IPS-NIHi7 (cell line): ENCODE results near the gene ZNF521.
A peak's percentile ranks its signal among the peaks of the same experiment; 100 is the strongest.

Source experiments
- DNase-seq: peaks from one replicate; pipeline ENCODE4 v3.0.0; 2012; ENCODE audit warnings: mixed read lengths; ENCODE audit errors: extremely low spot score

The ZNF521 gene

DNA sequence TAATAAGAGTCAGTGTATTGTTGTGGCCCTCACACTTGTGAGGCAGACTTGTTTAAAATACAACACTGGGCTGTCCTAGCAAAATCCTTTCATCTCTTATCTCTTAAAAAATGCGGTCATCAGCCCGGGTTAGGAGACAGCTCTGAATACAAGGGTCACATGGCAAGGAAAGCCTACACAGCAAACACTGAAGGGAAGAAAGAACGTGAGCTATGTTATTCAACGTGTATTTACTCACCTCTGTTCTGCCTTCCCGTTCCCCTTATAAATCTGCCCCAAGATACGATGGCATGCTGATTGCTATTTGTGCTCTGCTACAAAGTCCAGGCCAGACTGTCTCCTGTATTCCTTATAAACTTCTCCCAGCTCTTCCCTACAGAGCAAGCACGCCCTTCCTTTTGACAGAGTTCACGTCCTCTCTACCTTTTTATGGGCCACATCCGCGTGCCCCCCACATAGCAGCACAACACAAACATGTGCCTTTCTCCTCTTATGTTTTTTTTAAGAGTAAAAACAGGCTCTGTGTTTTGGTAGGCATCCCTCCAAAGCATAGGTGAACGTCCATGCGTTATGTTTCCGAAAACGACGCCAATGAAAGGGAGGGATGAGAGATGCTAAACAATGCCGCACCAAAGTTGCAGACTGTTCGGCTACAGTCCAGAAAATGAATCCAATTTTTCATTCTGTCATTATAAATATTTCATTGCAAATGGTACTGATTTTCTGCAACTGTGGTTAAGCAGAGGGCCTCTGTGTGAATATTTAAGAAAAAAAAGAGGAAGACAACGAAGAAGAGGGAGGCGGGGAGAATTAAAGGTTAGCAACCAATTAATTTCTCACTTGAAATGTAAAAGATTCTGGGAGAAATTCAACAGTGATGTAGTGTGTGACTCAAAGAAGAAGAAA lies 274.7 kb downstream of the ZNF521 start:
- DNase-seq = peak; percentile 20

DNA sequence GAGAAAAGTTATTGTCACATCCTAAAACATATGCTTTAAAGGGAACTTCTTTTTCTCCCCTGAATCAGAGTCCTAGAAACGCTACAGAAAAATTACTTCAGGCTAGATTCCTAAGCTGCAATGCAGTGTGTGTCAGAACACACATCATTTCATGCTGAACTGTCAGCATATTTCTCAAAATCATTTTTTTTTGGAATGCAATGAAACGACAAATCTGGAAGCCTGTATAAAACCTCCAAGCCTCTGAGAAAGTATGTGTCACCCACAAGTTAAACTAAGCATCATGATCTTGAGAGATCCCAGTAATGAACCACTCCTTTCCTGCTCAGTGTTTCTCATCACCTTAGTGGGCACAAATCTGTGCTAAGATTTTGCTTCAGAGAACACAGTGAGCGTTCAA lies 276.2 kb downstream of the ZNF521 start:
- no peak for DNase-seq

DNA sequence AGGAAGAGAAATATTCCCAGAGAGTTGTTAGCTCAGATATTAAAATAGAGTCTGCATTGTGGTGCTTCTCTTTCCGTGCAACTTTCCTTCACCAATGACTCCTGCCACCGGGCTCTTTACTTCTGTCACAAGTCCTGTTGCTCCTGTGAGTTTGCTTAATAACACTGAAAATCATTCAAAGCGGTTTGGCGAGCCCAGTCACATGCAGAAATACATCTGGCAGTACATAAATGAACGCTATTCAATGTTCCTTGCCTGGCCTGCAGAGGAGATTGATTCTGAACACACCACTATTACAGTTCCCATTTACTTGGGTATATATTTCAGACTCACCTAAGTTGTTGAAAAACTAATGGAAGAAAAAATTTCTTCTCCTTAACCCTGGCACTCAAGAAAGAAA lies 276.6 kb downstream of the ZNF521 start:
- no peak for DNase-seq

DNA sequence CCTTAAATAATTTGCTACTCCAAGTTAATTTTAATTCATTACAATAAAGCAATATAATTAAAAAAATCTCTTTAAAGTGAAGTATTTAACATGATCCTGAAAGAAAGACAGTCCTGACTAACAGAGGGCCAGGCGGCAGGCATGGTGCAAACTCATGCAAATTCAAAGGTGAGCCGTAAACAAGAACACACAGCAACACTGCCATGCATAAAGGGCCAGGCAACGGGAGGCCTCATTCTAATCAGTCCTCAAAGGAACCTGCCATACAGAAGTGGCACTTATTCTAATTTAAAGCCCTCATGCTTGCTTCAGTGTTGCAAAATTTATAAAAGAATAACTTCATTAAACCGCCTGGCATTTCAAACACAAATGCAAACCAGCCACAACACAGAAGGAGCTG lies 277.0 kb downstream of the ZNF521 start:
- DNase-seq = no peak

DNA sequence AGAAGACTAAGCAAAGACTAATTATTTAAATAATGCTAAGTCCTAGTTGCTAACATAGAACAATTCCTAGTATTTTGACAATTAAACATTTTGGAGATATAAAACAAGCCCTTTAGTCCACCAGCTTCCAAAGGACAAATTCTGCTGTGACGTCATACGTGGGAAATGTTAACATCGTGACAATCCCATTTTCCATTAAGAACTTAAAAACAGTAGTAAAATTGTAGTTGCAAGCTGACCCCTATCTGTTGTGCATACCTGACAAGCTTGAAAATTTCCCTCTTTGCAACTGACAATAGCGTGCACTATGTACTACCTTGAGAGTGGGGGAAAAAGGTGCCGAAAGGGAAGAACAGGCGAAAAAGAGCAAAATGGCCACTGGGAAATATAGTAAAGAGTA lies 279.8 kb downstream of the ZNF521 start:
- no peak for DNase-seq

DNA sequence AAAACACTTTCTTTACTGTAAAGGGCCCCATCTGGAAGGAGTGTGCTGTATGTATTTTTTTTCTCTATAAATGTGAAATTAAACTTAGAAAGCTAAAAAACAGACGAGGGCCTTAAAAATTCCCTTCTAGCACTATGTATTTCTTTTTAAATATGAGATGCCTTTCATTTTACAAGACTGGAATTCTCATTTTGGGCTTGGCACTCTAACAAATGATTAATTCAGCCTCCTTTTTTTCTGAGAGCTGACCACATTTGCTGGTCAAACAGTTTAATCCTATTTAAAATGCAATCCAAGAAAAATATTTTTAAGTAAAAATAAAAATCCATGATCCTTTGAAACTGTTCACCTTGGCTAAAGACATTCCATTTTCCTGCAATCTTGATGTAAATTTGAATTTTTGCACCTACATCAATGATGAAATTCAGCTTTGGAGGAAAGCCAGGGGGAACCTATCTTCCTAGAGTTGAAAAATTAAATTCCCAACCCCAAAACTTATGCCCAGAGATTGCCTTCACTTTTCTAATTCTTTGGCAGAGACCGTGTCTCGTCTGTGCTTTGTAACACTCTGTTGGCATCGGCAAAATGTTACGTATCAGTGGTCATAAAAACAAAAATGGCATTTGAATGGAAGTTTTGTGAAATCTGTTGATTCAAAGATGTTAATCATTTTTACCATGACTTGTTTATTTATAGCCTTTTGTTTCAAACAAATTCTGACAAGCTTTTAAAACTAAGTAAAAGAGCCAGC lies 284.5 kb downstream of the ZNF521 start:
- no peak for DNase-seq

DNA sequence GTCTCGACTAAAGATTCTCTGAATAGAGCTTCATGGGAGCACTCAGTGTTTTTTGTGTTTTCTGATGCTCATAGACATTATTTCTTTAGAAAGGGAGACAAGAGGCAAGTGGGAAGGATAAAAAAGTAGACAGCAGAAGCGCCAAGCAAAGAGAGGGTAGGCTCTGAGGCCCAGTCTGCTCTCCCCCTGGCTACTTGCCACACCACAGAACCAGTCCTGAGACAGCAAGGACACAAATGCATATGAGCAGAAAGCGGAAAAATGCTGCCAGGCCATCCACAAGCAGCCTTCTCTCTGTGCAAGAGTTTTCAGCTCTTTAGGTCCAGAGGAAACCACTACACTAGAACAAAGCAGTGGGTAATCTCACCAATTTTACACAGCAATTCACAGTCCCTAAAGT lies 285.4 kb downstream of the ZNF521 start:
- DNase-seq = no peak

DNA sequence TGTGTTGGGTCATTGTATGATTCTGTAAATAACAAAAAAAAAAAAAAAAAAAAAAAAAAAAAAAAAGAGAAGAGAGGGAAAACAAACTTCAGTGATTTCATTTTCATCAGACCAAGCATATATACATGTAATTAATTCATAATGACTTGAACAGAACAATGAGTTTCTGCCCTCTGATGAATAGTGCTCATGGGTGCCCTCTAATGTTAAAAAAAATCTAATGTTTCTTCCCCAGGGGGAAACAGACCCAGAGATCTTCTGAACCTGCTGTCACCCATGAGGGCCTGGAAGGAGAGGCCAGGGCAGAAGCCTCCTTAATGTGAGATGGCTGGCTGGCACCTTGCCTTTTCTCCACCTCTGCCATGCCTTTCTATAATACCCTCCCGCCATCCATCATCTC lies 289.2 kb downstream of the ZNF521 start:
- no peak for DNase-seq

DNA sequence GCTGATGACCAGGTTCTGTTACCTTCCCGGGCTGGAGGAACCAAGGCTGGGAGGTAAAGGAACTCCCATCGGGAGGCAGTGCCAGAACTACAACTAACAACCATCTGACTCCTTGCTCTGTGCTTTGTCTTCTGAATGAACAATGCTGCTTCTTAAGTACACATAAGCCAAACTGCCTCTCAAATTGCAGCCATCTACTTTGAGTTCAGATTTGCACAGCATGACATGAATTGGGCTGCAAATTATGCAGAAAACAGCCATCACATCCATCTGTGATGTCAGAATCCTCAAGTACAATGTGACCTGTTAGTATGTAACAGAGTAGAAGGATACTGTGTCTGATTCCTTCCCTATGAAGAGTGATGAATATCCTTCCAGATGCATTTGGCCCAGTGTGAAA lies 290.6 kb downstream of the ZNF521 start:
- no peak for DNase-seq

DNA sequence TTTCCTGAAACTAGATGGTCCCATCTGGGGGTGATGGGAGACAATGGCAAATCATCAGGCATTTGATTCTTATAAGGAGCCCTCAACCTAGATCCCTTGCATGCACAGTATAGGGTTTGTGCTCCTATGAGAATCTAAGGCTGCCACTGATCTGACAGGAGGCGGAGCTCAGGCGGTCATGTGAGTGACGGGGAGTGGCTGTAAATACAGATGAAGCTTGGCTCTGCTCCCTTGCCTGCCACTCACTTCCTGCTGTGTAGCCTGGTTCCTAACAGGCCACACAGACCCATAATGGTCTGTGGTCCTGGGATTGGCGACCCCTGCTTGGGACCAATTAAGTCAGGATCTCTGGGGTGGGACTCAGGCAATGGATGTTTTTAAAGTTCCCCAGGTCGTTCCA lies 293.4 kb downstream of the ZNF521 start:
- DNase-seq = no peak

DNA sequence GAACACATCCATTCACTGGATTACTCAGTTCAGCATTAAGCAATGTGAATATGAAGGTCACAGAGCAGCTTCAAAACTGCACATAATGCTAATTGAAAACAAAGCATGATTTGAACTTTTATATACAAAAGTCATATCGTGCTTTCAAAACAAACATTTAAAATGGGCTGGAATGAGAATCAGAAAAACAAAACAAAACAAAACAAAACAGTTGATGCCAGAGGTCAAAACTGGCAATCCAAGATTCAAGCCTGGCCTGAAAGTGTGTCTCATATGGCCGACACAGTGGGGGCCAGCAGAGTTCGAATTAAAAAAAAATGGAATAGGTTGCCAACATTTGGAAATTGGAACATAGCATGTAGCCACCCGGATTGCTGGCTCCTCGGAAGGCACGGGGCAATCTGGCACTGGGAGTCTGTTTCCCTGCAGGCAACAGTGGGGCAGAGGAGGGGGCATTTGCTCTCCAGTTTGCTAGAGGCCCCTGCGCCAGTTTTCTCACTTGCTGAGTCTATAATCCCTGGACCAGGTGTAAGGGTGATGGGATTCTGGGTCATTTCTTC lies 294.4 kb downstream of the ZNF521 start:
- DNase-seq = no peak

DNA sequence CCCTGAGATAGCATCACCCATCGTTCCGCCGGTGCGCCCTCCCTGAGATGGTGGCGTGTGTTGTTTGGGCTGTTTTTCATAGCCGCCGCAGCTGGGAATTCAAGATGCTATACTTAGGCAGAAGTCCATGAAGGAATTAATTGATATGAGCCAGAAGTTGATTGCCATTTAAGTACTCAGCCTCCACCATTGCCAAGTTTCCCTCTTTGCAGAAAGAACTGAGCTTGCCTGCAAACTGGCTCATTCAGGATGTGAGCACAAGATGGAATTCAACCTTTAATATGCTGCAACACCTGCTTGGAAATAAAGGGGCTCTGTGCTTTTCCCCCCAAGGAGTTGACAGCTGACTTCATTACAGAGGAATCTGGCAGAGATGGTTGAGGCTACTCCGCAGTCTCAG lies 295.5 kb downstream of the ZNF521 start:
- no peak for DNase-seq

DNA sequence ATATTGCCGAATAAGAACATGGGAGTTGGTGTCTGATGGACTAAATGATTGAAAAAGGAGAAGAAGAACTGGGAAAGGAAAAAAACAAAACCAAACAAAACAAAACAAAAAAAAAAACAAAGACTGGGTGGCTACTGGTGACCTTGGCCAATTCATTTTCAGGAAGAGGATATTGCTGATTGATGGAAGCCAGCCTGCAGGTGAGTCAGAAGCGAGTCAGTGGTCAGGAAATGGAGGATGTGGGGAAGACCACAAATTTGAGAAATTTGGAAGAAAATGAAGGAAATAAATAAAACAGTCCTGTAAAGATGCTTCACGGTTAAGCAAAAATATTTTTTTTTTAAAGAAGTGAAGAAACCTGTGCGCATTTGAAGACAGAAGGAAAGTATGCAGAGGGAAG lies 296.9 kb downstream of the ZNF521 start:
- DNase-seq = no peak

DNA sequence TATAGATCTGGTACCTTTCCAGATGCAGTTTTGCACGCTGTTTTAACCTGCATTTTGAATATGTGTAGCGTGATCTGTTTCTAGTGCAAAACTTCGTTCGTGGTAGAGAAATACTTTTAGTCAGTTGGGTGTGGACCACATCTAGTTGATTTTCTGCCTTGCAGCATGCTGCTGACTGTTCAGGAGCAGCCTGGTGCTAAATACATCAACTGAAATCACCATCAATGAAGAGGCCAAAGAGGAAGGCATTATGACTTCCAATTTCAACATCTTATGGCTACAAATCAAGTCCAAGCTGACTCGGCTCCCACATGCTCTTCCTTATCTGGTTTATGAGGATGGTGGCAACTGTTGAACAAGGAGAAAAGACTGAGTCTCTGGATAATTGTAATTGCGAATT lies 298.5 kb downstream of the ZNF521 start:
- DNase-seq = no peak

DNA sequence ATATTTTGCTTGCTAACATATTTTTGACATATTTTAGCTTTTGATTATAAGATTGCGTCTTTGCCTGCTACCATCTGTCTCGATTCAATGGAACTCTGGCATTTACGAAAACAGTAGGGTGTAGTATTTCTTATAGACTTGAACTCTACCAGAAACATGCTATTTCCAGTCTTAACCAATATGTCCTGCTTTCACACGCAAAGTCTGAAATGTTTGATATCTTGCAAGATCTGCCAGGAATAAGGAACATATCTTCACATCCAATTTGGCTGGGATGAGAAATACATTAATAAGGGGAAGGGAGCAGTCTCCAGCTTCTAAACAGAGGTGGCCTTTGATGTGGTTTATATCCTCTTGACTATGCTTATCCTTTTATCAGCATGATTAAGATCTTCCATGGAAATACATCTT lies 299.4 kb downstream of the ZNF521 start:
- DNase-seq = no peak

DNA sequence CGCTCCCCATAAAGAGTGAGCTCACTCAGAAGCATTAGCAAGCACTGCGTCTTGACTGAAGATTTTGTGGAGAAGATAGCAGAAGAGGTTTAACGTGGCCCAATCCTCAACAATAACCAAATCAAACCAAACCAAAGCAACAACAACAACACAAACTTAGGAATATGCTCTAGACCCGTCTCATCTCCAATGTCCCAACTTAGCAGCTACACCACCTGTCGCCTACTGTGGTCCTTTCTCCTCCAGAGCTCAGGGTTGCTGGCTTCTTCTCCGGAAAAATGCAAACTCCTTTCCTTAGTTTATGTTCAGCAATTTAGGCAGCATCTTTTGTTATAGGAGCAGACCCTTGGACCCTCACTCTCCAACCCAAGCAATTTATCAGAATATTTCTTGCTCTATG lies 301.4 kb downstream of the ZNF521 start:
- DNase-seq = no peak

DNA sequence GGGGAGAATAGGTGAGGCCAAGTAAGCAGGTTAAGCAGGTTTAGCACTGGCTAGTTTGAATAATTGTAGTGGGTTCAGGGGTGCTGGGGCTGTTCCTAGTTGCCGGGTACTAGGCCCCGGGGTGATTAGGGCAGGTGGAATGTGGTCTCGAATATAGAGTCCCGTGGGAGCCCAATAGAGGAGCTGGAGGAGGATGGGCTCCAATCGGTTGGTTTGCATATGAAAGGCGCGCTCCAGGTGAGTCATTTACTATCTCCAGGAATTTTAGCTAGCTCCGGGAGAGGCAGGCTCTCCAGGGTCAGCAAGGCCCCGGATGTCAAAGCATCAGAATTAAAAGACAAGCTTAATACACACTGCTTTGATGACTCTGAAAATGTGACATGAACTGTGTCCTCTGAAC lies 304.0 kb downstream of the ZNF521 start:
- DNase-seq = peak; percentile 73

DNA sequence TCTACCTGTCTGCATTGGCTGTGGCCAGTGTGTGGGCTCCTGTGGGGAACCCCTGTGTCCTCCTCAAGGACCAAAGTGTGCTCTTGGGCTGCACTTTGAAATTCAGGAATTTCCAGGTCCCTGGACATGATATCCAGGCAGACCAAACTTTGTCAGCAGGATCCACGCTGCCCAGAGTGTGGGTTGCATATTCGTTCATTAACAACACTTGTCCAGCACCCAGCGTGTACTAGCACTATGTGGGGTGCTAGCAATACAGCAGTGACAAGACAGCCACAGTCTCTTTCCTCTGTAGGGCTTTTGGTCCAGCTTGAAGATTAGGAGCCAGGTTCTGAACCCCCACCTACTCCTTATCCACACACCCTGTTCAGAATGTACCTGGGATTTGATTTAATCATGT lies 304.5 kb downstream of the ZNF521 start:
- no peak for DNase-seq

DNA sequence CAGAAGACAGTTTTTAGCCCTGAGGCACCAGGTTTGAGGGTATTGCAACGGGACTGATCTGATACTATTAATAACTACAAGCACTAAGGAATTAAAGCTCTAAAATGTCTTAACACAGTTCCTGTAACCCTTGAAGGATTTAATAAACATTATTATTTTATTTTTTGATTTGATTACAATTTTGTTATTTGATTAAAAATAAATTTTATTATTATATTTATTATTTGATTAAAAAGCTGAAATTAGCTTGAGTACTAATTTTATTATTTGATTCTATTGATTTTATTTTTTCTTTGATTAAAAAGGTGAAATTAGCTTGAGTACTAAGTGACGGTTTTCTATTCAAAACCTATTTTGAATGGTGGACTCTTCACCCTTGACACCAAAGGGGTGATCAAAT lies 307.3 kb downstream of the ZNF521 start:
- no peak for DNase-seq

DNA sequence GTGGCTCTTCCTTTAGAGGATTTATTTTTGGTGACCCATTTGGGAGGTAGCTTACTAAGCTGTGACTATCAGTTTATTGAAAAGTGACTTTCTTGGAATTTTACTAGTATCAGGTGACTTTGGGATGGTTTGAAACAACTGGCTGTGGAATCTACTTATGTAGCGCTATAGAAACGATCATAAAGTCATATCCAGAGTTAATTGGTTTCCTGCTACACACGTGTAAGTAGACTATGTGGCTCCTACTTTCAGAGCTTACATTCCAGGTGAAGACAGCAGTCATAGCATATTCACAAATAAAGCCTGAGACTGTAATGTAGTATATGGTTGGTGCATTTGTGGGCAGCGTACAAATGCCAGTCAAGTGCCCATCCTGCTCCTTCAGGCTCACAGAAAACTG lies 308.9 kb downstream of the ZNF521 start:
- no peak for DNase-seq

DNA sequence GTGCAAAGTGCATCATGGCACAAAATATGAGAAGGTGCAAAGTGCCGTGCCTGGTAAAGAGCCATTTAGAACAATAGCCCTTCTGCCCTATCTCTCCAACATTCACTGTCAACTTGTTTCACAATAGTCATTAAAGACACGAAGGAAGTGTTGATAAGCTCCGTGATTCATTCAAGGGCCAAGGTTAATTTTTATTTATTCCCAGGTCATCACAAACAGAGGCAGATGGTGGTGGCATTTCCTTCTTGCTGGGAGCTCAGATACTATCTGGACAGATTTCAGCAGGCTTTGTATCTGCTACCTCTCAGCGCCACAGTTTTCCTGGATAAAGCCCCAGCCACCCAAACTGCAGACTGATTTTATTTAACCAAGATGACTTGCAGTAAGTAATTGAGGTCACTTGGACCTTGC lies 309.3 kb downstream of the ZNF521 start:
- no peak for DNase-seq

DNA sequence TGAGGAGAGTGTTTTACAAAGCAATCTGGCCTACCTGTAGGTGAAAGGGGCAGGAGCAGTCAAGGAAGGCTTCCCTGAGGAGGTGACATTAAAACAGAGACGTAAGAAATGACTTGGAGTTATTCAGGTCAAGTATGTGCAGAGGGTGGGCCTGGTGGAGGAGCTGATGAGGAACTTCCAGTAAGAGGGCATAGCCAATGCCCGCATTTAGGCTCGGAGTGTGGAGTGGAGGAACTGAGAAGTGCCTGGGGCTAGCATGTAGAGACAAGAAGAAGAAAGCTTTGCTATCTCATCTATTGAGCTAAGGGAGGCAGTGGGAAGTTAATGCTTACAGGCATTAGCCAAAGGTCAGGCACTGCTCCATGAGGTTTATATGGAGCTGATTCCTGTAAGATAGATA lies 312.2 kb downstream of the ZNF521 start:
- DNase-seq = no peak

DNA sequence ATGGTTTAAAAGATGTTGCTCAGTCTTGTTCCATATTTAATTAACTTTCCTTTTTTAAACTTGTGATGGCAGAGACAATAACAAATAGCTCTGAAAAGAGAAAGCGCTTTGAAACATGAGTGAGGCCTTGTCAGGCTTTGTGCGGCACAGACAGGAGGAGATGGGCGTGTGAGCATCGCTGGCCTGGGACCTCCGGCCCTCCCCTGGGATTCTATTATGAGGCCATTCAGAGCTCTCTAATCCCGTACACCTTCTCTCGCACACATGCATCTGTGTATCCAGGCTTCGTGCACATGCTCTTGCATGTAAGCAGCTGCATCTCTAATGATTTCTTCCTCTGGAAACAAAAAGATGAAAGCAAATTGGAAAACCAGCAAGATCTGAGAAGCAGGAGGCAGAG lies 313.7 kb downstream of the ZNF521 start:
- no peak for DNase-seq
